ENCODE data around the gene ITPR1. TPM values are rescaled to one million over a fixed set of nuclear protein-coding genes. Genes with fewer than 3 reads are reported as not detected.
"Not testable (repeated sequence)": the region's sequence is repeated elsewhere in the genome, so short reads cannot be mapped to it uniquely, and the experiment has no call there.

ITPR1 gene
- total RNA-seq, 2 donors from 2014 or later: 119 to 177 TPM

DNA sequence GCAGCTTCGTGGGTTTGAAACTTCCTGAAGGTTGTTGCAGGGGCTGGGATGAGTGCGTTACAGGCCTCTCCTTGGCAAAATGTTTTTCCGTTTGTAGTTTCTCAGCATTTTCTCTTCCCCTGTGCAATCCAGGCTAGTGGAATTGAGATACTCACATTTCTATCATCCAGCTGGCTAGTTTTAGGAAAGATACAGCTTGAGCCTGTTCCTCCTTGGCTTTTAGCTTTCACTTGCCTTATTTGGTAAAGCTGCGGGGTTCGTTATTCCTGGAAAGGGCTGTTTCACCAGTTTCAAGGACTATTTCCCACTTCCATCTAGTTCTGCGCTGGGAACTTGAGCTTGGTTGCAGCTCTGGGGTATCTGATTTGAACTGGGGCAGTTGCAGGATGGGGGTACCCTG, 90.3 kb downstream of the ITPR1 start:
- Mint-ChIP-seq H3K9me3 (no peaks in the 10 kb centered on the region), H3K27me3 (no peaks in the 10 kb centered on the region), H3K36me3 (no peaks in the 10 kb centered on the region), H3K4me3 (peak overlapping the region; percentile 84), H3K4me1 (ENCODE audit: low read depth in 2 of 2) (peaks cover 55 to 64% of the 10 kb centered on the region in 2 donors), H3K27ac (peak overlapping the region in 1 of 2 donors; percentile 86)
- ATAC-seq (no peak), DNase-seq (ENCODE audit: low spot score) (no peak)

DNA sequence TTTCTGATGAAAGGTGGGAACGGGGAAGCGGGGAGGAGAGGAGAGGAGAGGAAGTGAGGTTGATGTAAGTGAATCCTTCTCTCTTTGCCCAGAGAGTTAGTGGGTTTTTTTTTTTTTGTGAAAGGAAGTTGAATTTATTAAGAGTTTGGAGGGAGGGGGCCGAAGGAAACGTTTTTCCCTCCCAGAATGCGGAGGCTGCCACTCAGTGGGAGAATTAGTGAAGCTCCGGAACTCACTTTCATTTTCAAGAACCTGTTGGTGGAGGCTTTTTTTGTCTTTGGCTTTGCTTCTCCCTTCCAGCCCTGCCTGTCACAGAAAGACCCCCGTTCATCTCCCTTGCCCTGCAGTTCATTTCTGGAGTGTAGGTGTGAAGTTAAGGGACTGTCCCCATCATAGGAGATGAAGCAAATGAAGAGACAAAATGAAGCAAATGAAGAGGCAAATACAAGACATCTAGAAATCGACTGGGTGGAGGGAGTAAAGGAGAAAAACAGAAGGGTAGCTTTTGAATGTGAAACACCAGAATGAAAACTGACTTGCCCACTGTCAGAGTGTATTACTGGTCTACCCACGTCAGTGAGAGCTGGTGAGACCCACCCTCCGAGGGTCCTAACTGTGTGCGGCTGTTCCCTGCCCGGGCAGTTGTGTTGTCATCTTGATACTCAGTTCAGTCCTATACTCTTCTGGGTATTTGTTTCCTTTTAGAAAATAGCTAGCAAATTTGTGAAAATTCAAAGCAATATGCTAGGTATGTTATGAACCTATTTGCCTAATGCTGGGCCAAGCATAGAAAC, 91.5 kb downstream of the ITPR1 start:
- Mint-ChIP-seq H3K4me1 (ENCODE audit: low read depth in 2 of 2) (peaks cover 60 to 75% of the 10 kb centered on the region in 2 donors), H3K27me3 (no peaks in the 10 kb centered on the region), H3K4me3 (peak overlapping the region; percentile 84), H3K27ac (peak overlapping the region; percentile 75 to 86), H3K36me3 (no peaks in the 10 kb centered on the region), H3K9me3 (no peaks in the 10 kb centered on the region)
- peak; percentile 75 to 86 for ATAC-seq
- peak; percentile 70 for DNase-seq (ENCODE audit: low spot score)

DNA sequence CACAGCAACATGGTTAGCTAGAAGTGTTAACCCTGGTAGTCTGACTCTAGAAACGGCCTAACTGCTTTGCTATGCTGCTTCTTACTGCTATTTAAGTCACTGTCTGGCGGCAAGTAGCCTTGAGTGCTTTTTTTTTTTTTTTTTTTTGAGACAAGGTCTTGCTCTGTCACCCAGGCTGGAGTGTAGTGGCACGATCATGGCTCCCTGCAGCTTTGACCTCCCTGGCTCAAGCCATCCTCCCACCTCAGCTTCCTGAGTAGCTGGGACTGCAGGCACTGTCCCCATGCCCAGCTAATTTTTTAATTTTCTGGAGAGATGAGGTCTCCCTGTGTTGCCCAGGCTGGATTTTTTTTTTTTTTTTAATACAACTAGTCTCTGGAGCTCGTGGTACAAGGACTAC, 93.2 kb downstream of the ITPR1 start:
- Mint-ChIP-seq H3K36me3 (no peaks in the 10 kb centered on the region), H3K27me3 (no peaks in the 10 kb centered on the region), H3K4me1 (ENCODE audit: low read depth in 2 of 2) (peaks cover 68 to 76% of the 10 kb centered on the region in 2 donors), H3K27ac (peak overlapping the region in 1 of 2 donors; percentile 60), H3K4me3 (peak overlapping the region; percentile 66), H3K9me3 (no peaks in the 10 kb centered on the region)
- ATAC-seq: no peak
- no peak for DNase-seq (ENCODE audit: low spot score)

DNA sequence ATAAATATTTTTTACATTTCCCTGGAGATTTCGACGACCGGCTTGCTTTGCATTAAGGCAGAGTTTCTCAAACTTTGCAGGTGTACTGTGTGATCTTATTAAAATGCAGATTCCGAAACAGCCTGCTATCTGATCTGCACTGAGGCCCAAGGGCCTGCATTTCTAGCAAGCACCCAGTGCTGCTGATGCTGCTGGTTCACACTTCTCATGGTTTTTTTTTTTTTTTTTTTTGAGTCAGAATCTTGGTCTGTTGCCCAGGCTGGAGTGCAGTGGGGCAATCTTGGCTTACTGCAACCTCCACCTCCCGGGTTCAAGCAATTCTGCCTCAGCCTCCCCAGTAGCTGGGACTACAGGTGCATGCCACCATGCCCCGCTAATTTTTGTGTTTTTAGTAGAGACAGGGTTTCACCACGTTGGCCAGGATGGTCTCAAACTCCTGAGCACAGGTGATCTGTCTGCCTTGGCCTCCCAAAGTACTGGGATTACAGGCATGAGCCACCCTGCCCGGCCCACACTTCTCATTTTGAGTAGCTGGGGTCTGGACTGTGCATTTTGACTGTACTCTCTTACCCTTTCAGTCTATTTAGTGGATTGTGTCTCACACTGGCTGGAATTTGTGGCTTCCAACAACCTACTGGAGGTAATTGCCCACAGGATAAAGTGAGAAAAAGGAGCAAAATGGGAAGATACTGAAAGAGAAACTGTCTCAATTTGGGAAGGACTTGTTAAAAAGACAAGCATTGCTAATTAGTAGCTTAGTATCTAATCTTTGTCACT, 94.1 kb downstream of the ITPR1 start:
- Mint-ChIP-seq H3K36me3 (no peaks in the 10 kb centered on the region), H3K4me3 (peak overlapping the region; percentile 63), H3K27ac (peak overlapping the region; percentile 45 to 60), H3K9me3 (no peaks in the 10 kb centered on the region), H3K27me3 (no peaks in the 10 kb centered on the region), H3K4me1 (ENCODE audit: low read depth in 2 of 2) (peaks cover 71% of the 10 kb centered on the region in 2 donors)
- ATAC-seq: peak; percentile 53 to 72
- no peak for DNase-seq (ENCODE audit: low spot score)

DNA sequence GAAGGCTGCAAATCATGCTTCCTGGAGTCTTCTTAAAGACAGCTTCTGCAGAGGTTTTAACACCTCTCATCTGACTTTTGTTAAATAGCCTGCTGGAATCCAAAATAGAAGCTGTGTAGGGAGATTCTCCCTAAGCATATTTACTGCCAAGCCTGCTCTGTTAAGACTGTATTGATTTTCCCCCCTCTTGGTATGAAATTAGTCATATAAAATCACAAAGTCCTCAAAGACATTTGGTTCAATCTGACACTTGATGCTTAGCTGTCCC, 94.6 kb downstream of the ITPR1 start:
- H3K27me3 Mint-ChIP-seq: no peaks in the 10 kb centered on the region
- H3K36me3 Mint-ChIP-seq: no peaks in the 10 kb centered on the region
- peak overlapping the region; percentile 45 to 60 for H3K27ac Mint-ChIP-seq
- DNase-seq (ENCODE audit: low spot score): no peak
- H3K4me1 Mint-ChIP-seq (ENCODE audit: low read depth in 2 of 2): peaks cover 65 to 66% of the 10 kb centered on the region in 2 donors
- no peaks in the 10 kb centered on the region for H3K9me3 Mint-ChIP-seq
- H3K4me3 Mint-ChIP-seq: peak overlapping the region; percentile 63
- ATAC-seq: peak in 1 of 2 donors; percentile 37

DNA sequence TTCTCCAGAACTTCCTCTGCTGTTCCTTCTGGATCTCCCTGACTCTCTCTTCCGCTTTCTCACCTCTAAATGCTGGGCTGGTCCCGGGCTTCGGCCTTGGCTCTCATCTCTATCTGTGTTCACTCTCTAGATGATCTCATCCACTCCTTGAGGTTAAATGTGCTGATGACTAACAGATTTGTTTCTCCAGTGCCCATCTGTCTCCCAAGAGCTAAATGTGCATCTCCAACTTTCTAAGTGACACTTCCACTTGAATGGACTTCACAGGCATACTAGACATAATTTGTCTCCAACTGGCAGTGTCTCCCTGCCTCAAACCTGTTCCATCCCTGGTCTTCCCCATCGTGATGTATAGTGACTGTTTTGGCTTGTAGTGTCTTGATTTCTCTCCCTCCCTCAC, 95.3 kb downstream of the ITPR1 start:
- DNase-seq (ENCODE audit: low spot score) (no peak), ATAC-seq (peak in 1 of 2 donors; percentile 45)
- Mint-ChIP-seq H3K36me3 (no peaks in the 10 kb centered on the region), H3K9me3 (no peaks in the 10 kb centered on the region), H3K27ac (peak overlapping the region; percentile 14 to 52), H3K4me3 (peak overlapping the region; percentile 47), H3K27me3 (no peaks in the 10 kb centered on the region), H3K4me1 (ENCODE audit: low read depth in 2 of 2) (peaks cover 58 to 62% of the 10 kb centered on the region in 2 donors)

DNA sequence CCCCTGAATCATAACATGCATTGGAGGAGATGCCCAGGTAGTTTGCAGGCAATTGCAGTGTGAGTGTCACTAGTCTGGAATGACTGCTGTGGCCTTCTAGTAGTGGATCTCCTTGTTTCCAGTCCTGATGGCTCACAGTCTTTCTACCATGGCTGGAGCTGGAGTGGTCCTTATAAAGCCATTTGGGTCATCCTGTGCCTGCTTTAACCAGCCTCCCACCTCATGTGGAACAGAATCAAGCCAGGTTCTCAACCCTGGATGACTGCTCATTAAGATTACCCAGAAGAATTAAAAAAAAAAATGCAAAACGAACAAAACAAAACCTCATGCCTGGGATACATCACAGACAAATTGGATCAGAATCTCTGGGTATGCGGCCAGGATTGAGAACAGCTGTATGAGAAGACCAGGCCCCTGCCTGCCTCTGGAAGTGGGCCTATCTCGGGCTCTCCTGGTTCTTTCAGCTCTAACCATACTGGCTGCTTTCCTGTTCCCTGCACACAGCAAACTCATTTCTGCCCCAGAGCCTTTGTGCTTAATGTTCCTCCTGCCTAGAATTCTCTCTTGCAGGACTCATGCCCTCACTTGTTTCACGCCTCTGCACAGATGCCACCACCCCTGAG, 96.4 kb downstream of the ITPR1 start:
- Mint-ChIP-seq H3K27ac (peak overlapping the region in 1 of 2 donors; percentile 13), H3K4me3 (peak overlapping the region; percentile 1), H3K27me3 (no peaks in the 10 kb centered on the region), H3K4me1 (ENCODE audit: low read depth in 2 of 2) (peaks cover 52% of the 10 kb centered on the region in 2 donors), H3K36me3 (no peaks in the 10 kb centered on the region), H3K9me3 (no peaks in the 10 kb centered on the region)
- no peak for ATAC-seq
- no peak for DNase-seq (ENCODE audit: low spot score)

DNA sequence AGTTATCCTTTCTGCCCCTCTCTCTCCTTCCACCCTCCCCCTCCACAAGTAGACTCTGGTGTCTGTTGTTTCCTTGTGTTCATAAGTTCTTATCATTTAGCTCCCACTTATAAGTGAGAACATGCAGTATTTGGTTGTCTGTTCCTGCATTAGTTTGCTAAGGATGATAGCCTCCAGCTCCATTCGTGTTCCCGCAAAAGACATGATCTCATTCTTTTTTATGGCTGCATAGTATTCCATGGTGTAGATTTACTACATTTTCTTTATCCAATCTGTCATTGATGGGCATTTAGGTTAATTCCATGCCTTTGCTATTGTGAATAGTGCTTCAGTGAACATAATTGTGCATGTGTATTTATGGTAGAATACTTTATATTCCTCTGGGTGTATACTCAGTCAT, 97.7 kb downstream of the ITPR1 start:
- H3K4me3 Mint-ChIP-seq; H3K36me3 Mint-ChIP-seq; ATAC-seq; H3K27me3 Mint-ChIP-seq; H3K9me3 Mint-ChIP-seq; H3K27ac Mint-ChIP-seq; DNase-seq (ENCODE audit: low spot score): not testable (repeated sequence)
- H3K4me1 Mint-ChIP-seq (ENCODE audit: low read depth in 2 of 2): peaks cover 49 to 53% of the 10 kb centered on the region in 2 donors

DNA sequence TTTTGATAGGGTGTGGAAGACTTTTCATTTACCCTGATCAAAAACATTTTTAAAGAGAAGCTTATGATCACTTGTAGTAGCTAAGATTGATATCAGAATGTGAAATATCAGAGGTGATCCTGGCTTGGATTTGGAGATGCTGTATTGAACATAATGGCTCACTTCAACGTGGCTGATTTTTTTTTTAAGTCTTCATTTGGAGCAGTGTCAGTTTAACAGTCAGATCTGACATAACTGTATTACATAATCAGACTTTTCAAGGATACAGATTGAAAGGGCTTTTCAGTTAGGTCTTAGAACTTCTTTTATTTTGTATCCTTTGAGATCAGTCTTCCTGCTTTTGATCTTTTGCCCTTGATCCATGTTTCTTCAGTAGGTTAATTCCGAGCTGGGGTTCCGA, 98.5 kb downstream of the ITPR1 start:
- Mint-ChIP-seq H3K27ac (no peak overlapping the region), H3K36me3 (no peaks in the 10 kb centered on the region), H3K27me3 (no peaks in the 10 kb centered on the region), H3K4me3 (no peak overlapping the region), H3K4me1 (ENCODE audit: low read depth in 2 of 2) (peaks cover 47 to 48% of the 10 kb centered on the region in 2 donors), H3K9me3 (no peaks in the 10 kb centered on the region)
- ATAC-seq: no peak
- no peak for DNase-seq (ENCODE audit: low spot score)

DNA sequence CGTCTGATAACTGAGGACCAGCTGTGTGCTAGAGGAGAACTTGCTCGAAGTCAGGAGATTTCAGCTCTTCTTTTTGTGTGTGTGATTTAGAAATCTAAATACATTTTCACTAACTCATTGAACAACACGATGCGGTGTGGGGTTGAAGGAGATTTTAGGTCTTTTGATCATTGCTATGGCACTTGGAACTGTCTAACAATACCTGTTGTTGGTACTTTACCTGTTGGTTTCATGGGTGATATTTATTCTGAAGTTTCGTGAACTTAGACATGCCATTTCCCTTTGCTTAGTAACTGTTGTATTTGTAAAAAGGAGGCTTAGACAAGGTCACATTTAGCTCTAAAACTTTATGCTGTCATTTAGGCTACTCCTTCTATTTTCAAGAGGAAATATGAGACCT, 99.9 kb downstream of the ITPR1 start:
- ATAC-seq: no peak
- Mint-ChIP-seq H3K4me3 (no peak overlapping the region), H3K9me3 (no peaks in the 10 kb centered on the region), H3K27ac (no peak overlapping the region), H3K36me3 (no peaks in the 10 kb centered on the region), H3K4me1 (ENCODE audit: low read depth in 2 of 2) (peaks cover 42 to 44% of the 10 kb centered on the region in 2 donors), H3K27me3 (no peaks in the 10 kb centered on the region)
- no peak for DNase-seq (ENCODE audit: low spot score)

DNA sequence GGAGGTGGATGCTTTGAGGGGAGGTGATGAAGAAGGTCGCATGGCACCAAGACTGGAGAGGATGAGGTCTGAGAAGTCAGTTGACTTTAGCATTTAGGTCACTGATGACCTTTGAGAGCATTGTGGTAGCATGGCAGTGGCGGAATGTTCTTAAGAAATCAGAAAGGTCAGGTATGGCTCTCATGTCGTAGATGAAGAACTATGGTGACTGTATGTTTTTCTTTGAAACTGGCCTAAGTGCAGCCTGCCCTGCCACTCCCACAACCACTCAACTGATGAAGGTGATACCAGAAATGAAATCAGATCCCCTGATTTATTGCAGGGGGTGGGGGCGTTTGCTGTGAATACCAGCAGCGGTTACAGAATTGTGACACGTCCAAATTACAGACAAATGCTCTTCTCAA, 102.6 kb downstream of the ITPR1 start:
- no peak for ATAC-seq
- Mint-ChIP-seq H3K27me3 (no peaks in the 10 kb centered on the region), H3K9me3 (no peaks in the 10 kb centered on the region), H3K4me3 (no peak overlapping the region), H3K27ac (no peak overlapping the region), H3K36me3 (no peaks in the 10 kb centered on the region), H3K4me1 (ENCODE audit: low read depth in 2 of 2) (peaks cover 35 to 42% of the 10 kb centered on the region in 2 donors)
- no peak for DNase-seq (ENCODE audit: low spot score)

DNA sequence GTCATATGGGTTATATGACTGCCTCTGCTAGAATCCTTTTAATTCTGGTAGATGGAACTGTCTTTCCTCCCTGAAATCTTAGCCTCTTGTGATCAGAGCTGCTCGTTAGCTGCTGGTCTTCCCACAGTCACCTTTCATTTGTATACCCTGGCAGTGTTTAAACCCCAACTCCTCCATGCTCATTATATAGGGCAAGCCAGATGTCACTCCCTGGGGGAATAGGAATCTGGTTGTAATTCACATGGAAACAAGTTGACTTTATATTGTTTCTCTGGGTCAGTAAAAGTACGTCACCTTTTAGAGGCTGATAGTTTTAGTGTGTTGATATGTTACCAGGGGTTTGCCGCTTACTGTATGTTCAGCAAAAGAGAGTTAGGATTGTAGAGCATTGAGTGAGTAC, 103.5 kb downstream of the ITPR1 start:
- Mint-ChIP-seq H3K27me3 (no peaks in the 10 kb centered on the region), H3K4me3 (no peak overlapping the region), H3K27ac (peak overlapping the region in 1 of 2 donors; percentile 2), H3K36me3 (no peaks in the 10 kb centered on the region), H3K4me1 (ENCODE audit: low read depth in 2 of 2) (peaks cover 35 to 38% of the 10 kb centered on the region in 2 donors), H3K9me3 (no peaks in the 10 kb centered on the region)
- DNase-seq (ENCODE audit: low spot score) (no peak), ATAC-seq (no peak)

DNA sequence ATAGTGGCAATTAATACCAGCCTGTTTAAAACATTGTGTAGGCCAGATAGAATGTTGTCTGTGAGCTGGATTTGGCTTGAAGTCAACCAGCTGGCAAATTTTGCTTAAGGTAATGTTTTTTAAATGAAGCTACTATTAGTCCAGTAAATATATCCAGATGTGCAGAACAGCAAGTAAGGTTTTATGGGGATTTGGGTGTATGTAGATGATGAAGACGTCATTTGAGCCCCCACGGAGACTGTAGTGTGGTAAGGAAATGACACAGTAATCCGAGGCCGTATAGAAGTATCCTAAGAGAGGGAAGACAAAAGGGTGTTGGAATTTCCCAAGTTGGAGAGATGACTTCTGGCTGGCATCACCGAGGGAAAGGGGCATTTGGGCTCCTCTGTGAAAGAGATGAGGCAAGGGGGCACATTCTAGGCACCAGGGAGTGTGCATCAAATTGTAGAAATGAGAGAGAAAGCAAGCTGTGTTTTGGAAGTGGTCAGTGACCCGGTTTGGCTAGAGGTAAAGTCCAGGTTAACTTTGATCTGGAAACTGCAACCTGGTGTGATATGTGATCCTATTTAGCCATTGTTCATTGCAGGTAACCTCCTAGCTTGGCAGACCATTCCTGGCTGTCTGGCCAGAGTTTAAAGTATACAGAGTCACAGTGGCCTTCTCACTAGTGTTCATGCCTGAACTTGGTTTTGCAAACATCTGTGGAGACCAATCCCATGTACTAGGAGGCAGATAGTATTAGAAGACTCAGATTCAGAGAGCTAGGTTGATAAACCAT, 104.2 kb downstream of the ITPR1 start:
- DNase-seq (ENCODE audit: low spot score) (no peak), ATAC-seq (no peak)
- Mint-ChIP-seq H3K27ac (peak overlapping the region in 1 of 2 donors; percentile 2), H3K4me3 (no peak overlapping the region), H3K36me3 (no peaks in the 10 kb centered on the region), H3K9me3 (no peaks in the 10 kb centered on the region), H3K27me3 (no peaks in the 10 kb centered on the region), H3K4me1 (ENCODE audit: low read depth in 2 of 2) (peaks cover 34 to 36% of the 10 kb centered on the region in 2 donors)
